GM12878 (cell line): ENCODE results near the gene TRAF5. TPM values are rescaled to one million over a fixed set of nuclear protein-coding genes. Genes with fewer than 3 reads are reported as not detected.

Experiments used
- ASH2L ChIP-seq: fragments of 300-600, 200-600 bp; sonication (generic); IDR thresholded peaks from 2 replicates; pipeline ENCODE4 v1.6.1; 2017; ENCODE audit warnings: low read depth, mild to moderate bottlenecking, borderline replicate concordance
- CBX5 ChIP-seq: sonication (generic); IDR thresholded peaks from 2 replicates; pipeline ENCODE4 v1.6.1; 2016; ENCODE audit warnings: low read depth, moderate library complexity, mild to moderate bottlenecking, inconsistent platforms
- EGR1 ChIP-seq, 2 experiments: IDR thresholded peaks; 1 replicate in 1 of 2; 2 replicates in 1 of 2; pipeline ENCODE4 v1.6.1; 2011 to 2012; ENCODE audit warnings: low read depth in 2 of 2, low read length in 2 of 2, borderline replicate concordance in 1 of 2, mild to moderate bottlenecking in 1 of 2, moderate library complexity in 1 of 2
- HDAC6 ChIP-seq: fragments of 200-600 bp; sonication (generic); IDR thresholded peaks from one replicate; pipeline ENCODE4 v1.8.0; 2017; ENCODE audit warnings: antibody characterized with exemption; ENCODE audit not compliant: unreplicated experiment
- HDGF ChIP-seq: fragments of 450-650 bp; IDR thresholded peaks from 2 replicates; pipeline ENCODE4 v1.6.1; 2016; ENCODE audit warnings: antibody characterized with exemption
- LARP7 ChIP-seq: fragments of 450-650 bp; IDR thresholded peaks from 2 replicates; pipeline ENCODE4 v1.6.1; 2017; ENCODE audit warnings: mild to moderate bottlenecking
- MEF2A ChIP-seq: IDR thresholded peaks from 2 replicates; pipeline ENCODE4 v1.6.1; 2011; ENCODE audit warnings: low read depth, mild to moderate bottlenecking, low read length, moderate library complexity; ENCODE audit not compliant: insufficient read depth
- MEF2B ChIP-seq: fragments of 450-650 bp; IDR thresholded peaks from 2 replicates; pipeline ENCODE4 v1.6.1; 2018; ENCODE audit warnings: mild to moderate bottlenecking, moderate library complexity; ENCODE audit not compliant: partially characterized antibody, poor library complexity, severe bottlenecking
- MTA3 ChIP-seq: IDR thresholded peaks from 2 replicates; pipeline ENCODE4 v1.6.1; 2012; ENCODE audit warnings: low read length, inconsistent platforms, borderline replicate concordance
- PAX8 ChIP-seq: fragments of 450-650 bp; IDR thresholded peaks from 2 replicates; pipeline ENCODE4 v1.6.1; 2017; ENCODE audit warnings: mild to moderate bottlenecking, moderate library complexity
- PML ChIP-seq: IDR thresholded peaks from 2 replicates; pipeline ENCODE4 v1.6.1; 2012; ENCODE audit warnings: low read length, inconsistent platforms
- POLR2AphosphoS2 ChIP-seq: IDR thresholded peaks from 2 replicates; pipeline ENCODE4 v1.6.1; 2011; ENCODE audit warnings: low read depth, mild to moderate bottlenecking, low read length, improper control_type of control experiment, moderate library complexity
- POLR2AphosphoS5 ChIP-seq: IDR thresholded peaks from 2 replicates; pipeline ENCODE4 v1.6.1; 2011; ENCODE audit warnings: mild to moderate bottlenecking, low read length, inconsistent platforms
- RFX5 ChIP-seq: IDR thresholded peaks from 2 replicates; pipeline ENCODE4 v1.6.1; 2011; ENCODE audit warnings: low read depth, low read length, improper control_type of control experiment
- SIX5 ChIP-seq: IDR thresholded peaks from 2 replicates; pipeline ENCODE4 v1.6.1; 2011; ENCODE audit warnings: mild to moderate bottlenecking, low read depth, low read length, moderate library complexity; ENCODE audit not compliant: severe bottlenecking
- SMAD5 ChIP-seq: IDR thresholded peaks from 2 replicates; pipeline ENCODE4 v1.6.1; 2016; ENCODE audit warnings: antibody characterized with exemption, low read depth
- TARDBP ChIP-seq: IDR thresholded peaks from 2 replicates; pipeline ENCODE4 v1.6.1; 2016; ENCODE audit warnings: borderline replicate concordance
- polyA plus RNA-seq, 11 experiments: library from polyadenylated mRNA; depleted of rRNA in 4 of 11; unstranded in 6 of 11; stranded (reverse) in 5 of 11; fragments of >200 nt; fragmentation: Nextera tagmentation in 4 of 11; fragmentation: Illumina TruSeq in 1 of 11; extraction: Ambion mirVana in 4 of 11; extraction: Trizol in 1 of 11; gene quantifications; 1 replicate in 1 of 11; 2 replicates in 10 of 11; pipeline versions ENCODE4 v1.2.1 to v1.2.3, GENCODE V29; 2011 to 2016; ENCODE audit warnings: inconsistent platforms in 2 of 11, missing spikeins in 2 of 11, low read depth in 1 of 11
- total RNA-seq, 4 experiments: library from RNA; depleted of rRNA in 3 of 4; stranded (reverse); fragments of >200 nt in 3 of 4; fragmentation: Illumina TruSeq in 1 of 4; extraction: Trizol in 1 of 4; gene quantifications; 2 replicates each; pipeline versions ENCODE4 v1.2.1 to v1.2.3, GENCODE V29; 2013 to 2021
- TF ChIP-seq, protein P1 (sequence below): fragments of 450-650 bp; IDR thresholded peaks from 2 replicates; pipeline ENCODE4 v1.6.1; 2014; ENCODE audit warnings: mild to moderate bottlenecking
- TF ChIP-seq, protein P2 (sequence below): fragments of 450-650 bp; IDR thresholded peaks from 2 replicates; pipeline ENCODE4 v1.6.1; 2016; ENCODE audit warnings: mild to moderate bottlenecking
- TF ChIP-seq, protein P3 (sequence below): IDR thresholded peaks from 2 replicates; pipeline ENCODE4 v1.6.1; 2011; ENCODE audit warnings: borderline replicate concordance, low read depth, mild to moderate bottlenecking, moderate library complexity, low read length; ENCODE audit not compliant: insufficient read depth, poor library complexity, severe bottlenecking
- TF ChIP-seq, protein P4 (sequence below): fragments of 450-650 bp; conservative IDR thresholded peaks from 2 replicates; pipeline ENCODE4 v1.6.1; 2017; ENCODE audit warnings: mild to moderate bottlenecking, moderate library complexity

Gene TRAF5
- total and polyA plus RNA-seq, 10 of the 15 experiments (the other 5 are each of a cell fraction or from before 2014, with no cell fraction given): 10.6 to 36.5 (median 26.3) TPM

DNA sequence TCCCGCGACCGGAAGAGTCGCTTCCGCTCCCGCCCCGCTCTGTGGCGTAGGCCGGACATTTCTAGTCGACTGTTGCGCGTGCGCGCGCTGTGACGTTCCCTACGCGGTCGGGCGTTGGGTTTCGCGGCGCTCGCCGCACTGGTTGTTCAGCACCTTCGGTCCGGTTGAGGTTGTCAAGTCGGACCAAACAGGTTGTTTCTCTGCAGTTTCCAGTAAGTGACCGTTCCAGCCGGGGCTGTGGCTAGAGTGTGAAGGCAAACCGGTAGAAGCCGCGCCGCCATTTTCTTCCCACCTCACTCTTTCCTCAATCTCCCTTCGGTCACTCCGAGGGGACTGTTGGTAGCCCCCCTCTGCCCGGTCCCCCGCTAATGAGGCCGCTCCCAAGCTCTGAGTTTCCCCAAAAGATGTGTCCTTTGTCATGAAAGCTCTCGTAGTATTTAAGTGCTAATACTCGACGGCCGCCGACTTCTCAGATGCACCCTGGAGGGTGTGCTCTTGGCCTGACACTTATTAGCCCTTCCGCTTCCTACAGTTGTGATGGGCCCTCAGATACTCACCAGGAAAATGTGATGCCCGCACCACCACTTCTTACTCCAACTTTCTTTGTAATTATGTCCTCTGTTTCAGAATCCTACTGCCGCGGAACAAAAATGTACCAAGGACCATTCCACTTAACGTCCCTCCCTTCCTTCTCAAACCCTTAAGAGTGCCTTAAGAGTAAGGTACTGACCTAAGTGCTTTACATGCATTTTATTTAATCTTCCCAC, 56.3 kb downstream of the TRAF5 start (continued):
- TF ChIP-seq, protein P1, sequence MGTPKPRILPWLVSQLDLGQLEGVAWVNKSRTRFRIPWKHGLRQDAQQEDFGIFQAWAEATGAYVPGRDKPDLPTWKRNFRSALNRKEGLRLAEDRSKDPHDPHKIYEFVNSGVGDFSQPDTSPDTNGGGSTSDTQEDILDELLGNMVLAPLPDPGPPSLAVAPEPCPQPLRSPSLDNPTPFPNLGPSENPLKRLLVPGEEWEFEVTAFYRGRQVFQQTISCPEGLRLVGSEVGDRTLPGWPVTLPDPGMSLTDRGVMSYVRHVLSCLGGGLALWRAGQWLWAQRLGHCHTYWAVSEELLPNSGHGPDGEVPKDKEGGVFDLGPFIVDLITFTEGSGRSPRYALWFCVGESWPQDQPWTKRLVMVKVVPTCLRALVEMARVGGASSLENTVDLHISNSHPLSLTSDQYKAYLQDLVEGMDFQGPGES: 0 out of 2 replicates have a peak, but pooled peaks have one; percentile 15
- peak; percentile 28; the same call in 1 of the 2 replicates for TF ChIP-seq RFX5
- TF ChIP-seq CBX5: no peak
- TF ChIP-seq MEF2A: no peak
- TF ChIP-seq, protein P2, sequence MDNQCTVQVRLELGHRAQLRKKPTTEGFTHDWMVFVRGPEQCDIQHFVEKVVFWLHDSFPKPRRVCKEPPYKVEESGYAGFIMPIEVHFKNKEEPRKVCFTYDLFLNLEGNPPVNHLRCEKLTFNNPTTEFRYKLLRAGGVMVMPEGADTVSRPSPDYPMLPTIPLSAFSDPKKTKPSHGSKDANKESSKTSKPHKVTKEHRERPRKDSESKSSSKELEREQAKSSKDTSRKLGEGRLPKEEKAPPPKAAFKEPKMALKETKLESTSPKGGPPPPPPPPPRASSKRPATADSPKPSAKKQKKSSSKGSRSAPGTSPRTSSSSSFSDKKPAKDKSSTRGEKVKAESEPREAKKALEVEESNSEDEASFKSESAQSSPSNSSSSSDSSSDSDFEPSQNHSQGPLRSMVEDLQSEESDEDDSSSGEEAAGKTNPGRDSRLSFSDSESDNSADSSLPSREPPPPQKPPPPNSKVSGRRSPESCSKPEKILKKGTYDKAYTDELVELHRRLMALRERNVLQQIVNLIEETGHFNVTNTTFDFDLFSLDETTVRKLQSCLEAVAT: peak; percentile 41
- TF ChIP-seq, protein P3, sequence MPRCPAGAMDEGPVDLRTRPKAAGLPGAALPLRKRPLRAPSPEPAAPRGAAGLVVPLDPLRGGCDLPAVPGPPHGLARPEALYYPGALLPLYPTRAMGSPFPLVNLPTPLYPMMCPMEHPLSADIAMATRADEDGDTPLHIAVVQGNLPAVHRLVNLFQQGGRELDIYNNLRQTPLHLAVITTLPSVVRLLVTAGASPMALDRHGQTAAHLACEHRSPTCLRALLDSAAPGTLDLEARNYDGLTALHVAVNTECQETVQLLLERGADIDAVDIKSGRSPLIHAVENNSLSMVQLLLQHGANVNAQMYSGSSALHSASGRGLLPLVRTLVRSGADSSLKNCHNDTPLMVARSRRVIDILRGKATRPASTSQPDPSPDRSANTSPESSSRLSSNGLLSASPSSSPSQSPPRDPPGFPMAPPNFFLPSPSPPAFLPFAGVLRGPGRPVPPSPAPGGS: peak; percentile 35
- TF ChIP-seq PAX8: peak; percentile 31; the same call in 1 of the 2 replicates
- peak; percentile 96 for TF ChIP-seq SMAD5
- TF ChIP-seq LARP7: 0 out of 2 replicates have a peak, but pooled peaks have one; percentile 53
- TF ChIP-seq HDGF: 0 out of 2 replicates have a peak, but pooled peaks have one; percentile 32
- TF ChIP-seq TARDBP: 0 out of 2 replicates have a peak, but pooled peaks have one; percentile 10
- TF ChIP-seq HDAC6: no peak
- TF ChIP-seq, protein P4, sequence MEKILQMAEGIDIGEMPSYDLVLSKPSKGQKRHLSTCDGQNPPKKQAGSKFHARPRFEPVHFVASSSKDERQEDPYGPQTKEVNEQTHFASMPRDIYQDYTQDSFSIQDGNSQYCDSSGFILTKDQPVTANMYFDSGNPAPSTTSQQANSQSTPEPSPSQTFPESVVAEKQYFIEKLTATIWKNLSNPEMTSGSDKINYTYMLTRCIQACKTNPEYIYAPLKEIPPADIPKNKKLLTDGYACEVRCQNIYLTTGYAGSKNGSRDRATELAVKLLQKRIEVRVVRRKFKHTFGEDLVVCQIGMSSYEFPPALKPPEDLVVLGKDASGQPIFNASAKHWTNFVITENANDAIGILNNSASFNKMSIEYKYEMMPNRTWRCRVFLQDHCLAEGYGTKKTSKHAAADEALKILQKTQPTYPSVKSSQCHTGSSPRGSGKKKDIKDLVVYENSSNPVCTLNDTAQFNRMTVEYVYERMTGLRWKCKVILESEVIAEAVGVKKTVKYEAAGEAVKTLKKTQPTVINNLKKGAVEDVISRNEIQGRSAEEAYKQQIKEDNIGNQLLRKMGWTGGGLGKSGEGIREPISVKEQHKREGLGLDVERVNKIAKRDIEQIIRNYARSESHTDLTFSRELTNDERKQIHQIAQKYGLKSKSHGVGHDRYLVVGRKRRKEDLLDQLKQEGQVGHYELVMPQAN: peak; percentile 63
- TF ChIP-seq PML: peak; percentile 91
- TF ChIP-seq ASH2L: peak; percentile 74; the same call in 1 of the 2 replicates
- TF ChIP-seq POLR2AphosphoS5: peak; percentile 97
- peak; percentile 90 for TF ChIP-seq POLR2AphosphoS2
- peak; percentile 80; the same call in 1 of the 2 replicates for TF ChIP-seq MTA3
- TF ChIP-seq MEF2B: peak; percentile 42
- TF ChIP-seq SIX5: no peak
- peak; percentile 7 to 20; a peak in 2 of 3 replicates for TF ChIP-seq EGR1 (IDR thresholded peaks at IDR 0.05; ENCODE audit: borderline replicate concordance in 1 of 2, low read depth in 2 of 2, low read length in 2 of 2)
